C4-2B (cell line): ENCODE results near the gene ZDHHC16.

ENCODE experiments used
- ZFX ChIP-seq: fragments of 450-650 bp; IDR thresholded peaks from 2 replicates; pipeline ENCODE4 v1.6.1; 2017
- TF ChIP-seq, protein P1 (sequence below): fragments of 450-650 bp; conservative IDR thresholded peaks from 2 replicates; pipeline ENCODE4 v1.5.1; 2017; ENCODE audit warnings: mild to moderate bottlenecking

GRCh38 chr10:97411406-97411805 is 34.6 kb upstream of the ZDHHC16 start:
- TF ChIP-seq, protein P1, sequence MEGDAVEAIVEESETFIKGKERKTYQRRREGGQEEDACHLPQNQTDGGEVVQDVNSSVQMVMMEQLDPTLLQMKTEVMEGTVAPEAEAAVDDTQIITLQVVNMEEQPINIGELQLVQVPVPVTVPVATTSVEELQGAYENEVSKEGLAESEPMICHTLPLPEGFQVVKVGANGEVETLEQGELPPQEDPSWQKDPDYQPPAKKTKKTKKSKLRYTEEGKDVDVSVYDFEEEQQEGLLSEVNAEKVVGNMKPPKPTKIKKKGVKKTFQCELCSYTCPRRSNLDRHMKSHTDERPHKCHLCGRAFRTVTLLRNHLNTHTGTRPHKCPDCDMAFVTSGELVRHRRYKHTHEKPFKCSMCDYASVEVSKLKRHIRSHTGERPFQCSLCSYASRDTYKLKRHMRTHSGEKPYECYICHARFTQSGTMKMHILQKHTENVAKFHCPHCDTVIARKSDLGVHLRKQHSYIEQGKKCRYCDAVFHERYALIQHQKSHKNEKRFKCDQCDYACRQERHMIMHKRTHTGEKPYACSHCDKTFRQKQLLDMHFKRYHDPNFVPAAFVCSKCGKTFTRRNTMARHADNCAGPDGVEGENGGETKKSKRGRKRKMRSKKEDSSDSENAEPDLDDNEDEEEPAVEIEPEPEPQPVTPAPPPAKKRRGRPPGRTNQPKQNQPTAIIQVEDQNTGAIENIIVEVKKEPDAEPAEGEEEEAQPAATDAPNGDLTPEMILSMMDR: no peak
- TF ChIP-seq ZFX: no peak
